Activated gamma-delta T cell (primary cell): ENCODE measurements around the gene MIS18A.
"Not testable (repeated sequence)": the region's sequence is repeated elsewhere in the genome, so short reads cannot be mapped to it uniquely, and the experiment has no call there.

ENCODE experiments used
- DNase-seq: peaks from one replicate; lab custom pipeline; 2025; lab: John Stamatoyannopoulos, UW
- total RNA-seq, 2 donors: gene quantifications; one replicate each; lab custom pipeline; 2026; lab: John Stamatoyannopoulos, UW

MIS18A gene
- total RNA-seq = 9.8 to 11.0 reads per million in 2 donors

GRCh38 chr21:32278518-32279376 is at the start of gene MIS18A:
Gene MIS18A, minus strand, starts transcription at chr21:32279049. Its CDS starts 35 bp downstream, at chr21:32279014.
- peak; percentile 96 for DNase-seq

GRCh38 chr21:32328595-32328994 is 49.7 kb upstream of the MIS18A start:
- no peak for DNase-seq

- no peak for DNase-seq
These were observed 46.9 kb upstream of the MIS18A start for GRCh38 chr21:32325706-32326105.

GRCh38 chr21:32322676-32323075 is 43.8 kb upstream of the MIS18A start:
- no peak for DNase-seq

GRCh38 chr21:32322103-32322502 is 43.3 kb upstream of the MIS18A start:
- no peak for DNase-seq

- DNase-seq = no peak
These were observed 42.6 kb upstream of the MIS18A start for GRCh38 chr21:32321480-32321879.

- no peak for DNase-seq
These were observed 41.9 kb upstream of the MIS18A start for GRCh38 chr21:32320726-32321125.

- DNase-seq = no peak
These were observed 41.2 kb upstream of the MIS18A start for GRCh38 chr21:32320059-32320458.

- DNase-seq = no peak
These were observed 40.2 kb upstream of the MIS18A start for GRCh38 chr21:32319012-32319411.

GRCh38 chr21:32317726-32318125 is 38.9 kb upstream of the MIS18A start:
- no peak for DNase-seq

GRCh38 chr21:32316361-32317215 is 37.7 kb upstream of the MIS18A start:
- no peak for DNase-seq

GRCh38 chr21:32315511-32316281 is 36.8 kb upstream of the MIS18A start:
- no peak for DNase-seq

GRCh38 chr21:32314806-32315205 is 36.0 kb upstream of the MIS18A start:
- no peak for DNase-seq

GRCh38 chr21:32312976-32313375 is 34.1 kb upstream of the MIS18A start:
- DNase-seq = no peak

- DNase-seq = no peak
These were observed 33.5 kb upstream of the MIS18A start for GRCh38 chr21:32312326-32312725.

GRCh38 chr21:32311621-32312020 is 32.8 kb upstream of the MIS18A start:
- no peak for DNase-seq

- not testable (repeated sequence) for DNase-seq
These were observed 32.1 kb upstream of the MIS18A start for GRCh38 chr21:32310976-32311375.

GRCh38 chr21:32309906-32310460 is 31.1 kb upstream of the MIS18A start:
- no peak for DNase-seq

GRCh38 chr21:32308696-32309095 is 29.8 kb upstream of the MIS18A start:
- no peak for DNase-seq

GRCh38 chr21:32307706-32308105 is 28.9 kb upstream of the MIS18A start:
- no peak for DNase-seq

GRCh38 chr21:32306021-32306780 is 27.4 kb upstream of the MIS18A start:
- no peak for DNase-seq
